Measurements from ENCODE around the gene CCBE1. TPM values are rescaled to one million over a fixed set of nuclear protein-coding genes. Genes with fewer than 3 reads are reported as not detected.

Gene CCBE1
- total and polyA plus RNA-seq, 4 donors: 3.4 to 59.0 (median 21.9) TPM

- no peak overlapping the region for H3K27ac ChIP-seq (ENCODE audit: low read depth in 1 of 2, low read length in 1 of 2)
- ATAC-seq (ENCODE audit: insufficient read depth, low FRiP score) (no peak), DNase-seq (no peak)
- no peaks in the 10 kb centered on the region for H3K36me3 ChIP-seq (ENCODE audit: control insufficient read depth in 4 of 4, insufficient read depth in 4 of 4, low read length in 4 of 4)
- TF ChIP-seq CTCF (IDR thresholded peaks at IDR 0.05; ENCODE audit: control extremely low read depth, extremely low read depth): no peak
- H3K9ac ChIP-seq (ENCODE audit: insufficient read depth in 1 of 2, low read length in 2 of 2): no peak overlapping the region
- peaks cover 0 to 85% (median 19%) of the 10 kb centered on the region in 5 donors for H3K4me1 ChIP-seq (ENCODE audit: control insufficient read depth in 5 of 5, insufficient read depth in 5 of 5, low read length in 5 of 5)
- H3K9me3 ChIP-seq (ENCODE audit: control insufficient read depth in 4 of 4, insufficient read depth in 3 of 4, low read length in 3 of 4): no peaks in the 10 kb centered on the region
- no peak overlapping the region for H3K4me3 ChIP-seq
- WGBS, 2 donors: 75 to 81% methylated on average over 3 of the region's 3 CpGs
- no peaks in the 10 kb centered on the region for H3K27me3 ChIP-seq (ENCODE audit: control insufficient read depth in 3 of 3, insufficient read depth in 3 of 3, low read length in 2 of 3)
Observed at GRCh38 chr18:59481436-59481835, 215.8 kb downstream of the CCBE1 start.

GRCh38 chr18:59479776-59480175 lies 217.4 kb downstream of the CCBE1 start:
- H3K9ac ChIP-seq (ENCODE audit: insufficient read depth in 1 of 2, low read length in 2 of 2): no peak overlapping the region
- DNase-seq: no peak
- no peak overlapping the region for H3K27ac ChIP-seq (ENCODE audit: low read depth in 1 of 2, low read length in 1 of 2)
- H3K36me3 ChIP-seq (ENCODE audit: control insufficient read depth in 4 of 4, insufficient read depth in 4 of 4, low read length in 4 of 4): no peaks in the 10 kb centered on the region
- peaks cover 0 to 82% (median 11%) of the 10 kb centered on the region in 5 donors for H3K4me1 ChIP-seq (ENCODE audit: control insufficient read depth in 5 of 5, insufficient read depth in 5 of 5, low read length in 5 of 5)
- no peaks in the 10 kb centered on the region for H3K9me3 ChIP-seq (ENCODE audit: control insufficient read depth in 4 of 4, insufficient read depth in 3 of 4, low read length in 3 of 4)
- no peaks in the 10 kb centered on the region for H3K27me3 ChIP-seq (ENCODE audit: control insufficient read depth in 3 of 3, insufficient read depth in 3 of 3, low read length in 2 of 3)
- 89 to 92% methylated on average over 2 of the region's 2 CpGs for WGBS, 2 donors
- ATAC-seq (ENCODE audit: insufficient read depth, low FRiP score): no peak
- H3K4me3 ChIP-seq: no peak overlapping the region
- TF ChIP-seq CTCF (IDR thresholded peaks at IDR 0.05; ENCODE audit: control extremely low read depth, extremely low read depth): no peak

GRCh38 chr18:59478591-59478990 lies 218.6 kb downstream of the CCBE1 start:
- no peak overlapping the region for H3K27ac ChIP-seq (ENCODE audit: low read depth in 1 of 2, low read length in 1 of 2)
- H3K36me3 ChIP-seq (ENCODE audit: control insufficient read depth in 4 of 4, insufficient read depth in 4 of 4, low read length in 4 of 4): peaks cover 0 to 5% (median 0%) of the 10 kb centered on the region in 4 donors
- 52 to 76% methylated on average over 3 of the region's 3 CpGs for WGBS, 2 donors
- H3K4me1 ChIP-seq (ENCODE audit: control insufficient read depth in 5 of 5, insufficient read depth in 5 of 5, low read length in 5 of 5): peaks cover 0 to 70% (median 8%) of the 10 kb centered on the region in 5 donors
- ATAC-seq (ENCODE audit: insufficient read depth, low FRiP score) (no peak), DNase-seq (peak; percentile 65 to 96 (median 96))
- no peaks in the 10 kb centered on the region for H3K9me3 ChIP-seq (ENCODE audit: control insufficient read depth in 4 of 4, insufficient read depth in 3 of 4, low read length in 3 of 4)
- H3K27me3 ChIP-seq (ENCODE audit: control insufficient read depth in 3 of 3, insufficient read depth in 3 of 3, low read length in 2 of 3): no peaks in the 10 kb centered on the region
- no peak for TF ChIP-seq CTCF (IDR thresholded peaks at IDR 0.05; ENCODE audit: control extremely low read depth, extremely low read depth)
- peak overlapping the region in 1 of 2 donors; percentile 15 for H3K9ac ChIP-seq (ENCODE audit: insufficient read depth in 1 of 2, low read length in 2 of 2)
- no peak overlapping the region for H3K4me3 ChIP-seq

- ATAC-seq (ENCODE audit: insufficient read depth, low FRiP score) (no peak), DNase-seq (no peak)
- no peaks in the 10 kb centered on the region for H3K27me3 ChIP-seq (ENCODE audit: control insufficient read depth in 3 of 3, insufficient read depth in 3 of 3, low read length in 2 of 3)
- no peak overlapping the region for H3K4me3 ChIP-seq
- TF ChIP-seq CTCF (IDR thresholded peaks at IDR 0.05; ENCODE audit: control extremely low read depth, extremely low read depth): no peak
- 76 to 79% methylated on average over 2 of the region's 2 CpGs for WGBS, 2 donors
- H3K36me3 ChIP-seq (ENCODE audit: control insufficient read depth in 4 of 4, insufficient read depth in 4 of 4, low read length in 4 of 4): peaks cover 0 to 5% (median 0%) of the 10 kb centered on the region in 4 donors
- no peak overlapping the region for H3K27ac ChIP-seq (ENCODE audit: low read depth in 1 of 2, low read length in 1 of 2)
- peaks cover 0 to 66% (median 8%) of the 10 kb centered on the region in 5 donors for H3K4me1 ChIP-seq (ENCODE audit: control insufficient read depth in 5 of 5, insufficient read depth in 5 of 5, low read length in 5 of 5)
- H3K9me3 ChIP-seq (ENCODE audit: control insufficient read depth in 4 of 4, insufficient read depth in 3 of 4, low read length in 3 of 4): no peaks in the 10 kb centered on the region
- no peak overlapping the region for H3K9ac ChIP-seq (ENCODE audit: insufficient read depth in 1 of 2, low read length in 2 of 2)
Observed at GRCh38 chr18:59477849-59478248, 219.4 kb downstream of the CCBE1 start.
